Chondrocyte (in vitro differentiated cells): Measurements from ENCODE around the gene E2F8. TPM values are rescaled to one million over a fixed set of nuclear protein-coding genes. Genes with fewer than 3 reads are reported as not detected.

ENCODE experiments used
- DNase-seq: peaks from one replicate; pipeline ENCODE4 v3.0.0; 2021; ENCODE audit warnings: mixed read lengths, low spot score
- H3K27ac Mint-ChIP-seq: one replicate; pipeline ENCODE4 v1.8.0; 2021; ENCODE audit warnings: mild to moderate bottlenecking, moderate library complexity, mixed read lengths; ENCODE audit not compliant: unreplicated experiment
- H3K27me3 Mint-ChIP-seq: 2 replicates; pipeline ENCODE4 v1.8.0; 2021; ENCODE audit warnings: low read depth, mixed read lengths
- H3K36me3 Mint-ChIP-seq: 2 replicates; pipeline ENCODE4 v1.8.0; 2021; ENCODE audit warnings: low read depth, mixed read lengths
- H3K4me1 Mint-ChIP-seq: 2 replicates; pipeline ENCODE4 v1.8.0; 2021; ENCODE audit warnings: low read depth, mild to moderate bottlenecking, mixed read lengths
- H3K4me3 Mint-ChIP-seq: one replicate; pipeline ENCODE4 v1.8.0; 2021; ENCODE audit warnings: mild to moderate bottlenecking, moderate library complexity, mixed read lengths; ENCODE audit not compliant: unreplicated experiment
- H3K9me3 Mint-ChIP-seq: 2 replicates; pipeline ENCODE4 v1.8.0; 2021; ENCODE audit warnings: low read depth, mixed read lengths
- total RNA-seq: library from RNA; stranded (reverse); gene quantifications from 3 replicates; pipeline ENCODE4 v1.2.1, GENCODE V29; 2021
- TF ChIP-seq, protein P1 (sequence below): fragments of 200-600 bp; sonication (generic); IDR thresholded peaks from 2 replicates; pipeline ENCODE4 v1.5.0; 2021; ENCODE audit warnings: antibody characterized with exemption, mild to moderate bottlenecking, moderate library complexity

The E2F8 gene
- total RNA-seq, 1 donor from 2014 or later = 0.60 TPM

DNA sequence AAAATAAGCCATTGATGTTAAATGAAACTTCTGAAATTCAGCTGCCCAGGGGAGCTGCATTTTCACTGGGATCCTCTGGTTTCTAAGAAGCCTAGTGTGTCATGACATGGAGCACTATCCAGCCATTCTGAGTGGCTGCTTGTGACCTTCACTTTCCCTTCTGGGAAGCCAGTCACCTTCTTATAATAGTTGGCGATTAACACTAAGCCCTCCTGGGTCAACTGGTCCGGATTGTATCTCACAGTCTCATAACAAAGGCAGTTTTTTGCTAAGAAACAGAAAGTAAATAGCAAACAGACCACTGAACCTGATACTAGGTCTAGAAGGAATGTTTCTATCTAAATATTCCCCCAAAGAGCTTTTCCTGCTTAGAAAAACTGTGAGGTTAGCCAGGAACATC is 46.8 kb downstream of the E2F8 start:
- Mint-ChIP-seq H3K36me3 (no peaks in the 10 kb centered on the region), H3K4me1 (no peaks in the 10 kb centered on the region), H3K4me3 (no peak overlapping the region), H3K27ac (no peak overlapping the region), H3K9me3 (no peaks in the 10 kb centered on the region), H3K27me3 (no peaks in the 10 kb centered on the region)
- TF ChIP-seq, protein P1, sequence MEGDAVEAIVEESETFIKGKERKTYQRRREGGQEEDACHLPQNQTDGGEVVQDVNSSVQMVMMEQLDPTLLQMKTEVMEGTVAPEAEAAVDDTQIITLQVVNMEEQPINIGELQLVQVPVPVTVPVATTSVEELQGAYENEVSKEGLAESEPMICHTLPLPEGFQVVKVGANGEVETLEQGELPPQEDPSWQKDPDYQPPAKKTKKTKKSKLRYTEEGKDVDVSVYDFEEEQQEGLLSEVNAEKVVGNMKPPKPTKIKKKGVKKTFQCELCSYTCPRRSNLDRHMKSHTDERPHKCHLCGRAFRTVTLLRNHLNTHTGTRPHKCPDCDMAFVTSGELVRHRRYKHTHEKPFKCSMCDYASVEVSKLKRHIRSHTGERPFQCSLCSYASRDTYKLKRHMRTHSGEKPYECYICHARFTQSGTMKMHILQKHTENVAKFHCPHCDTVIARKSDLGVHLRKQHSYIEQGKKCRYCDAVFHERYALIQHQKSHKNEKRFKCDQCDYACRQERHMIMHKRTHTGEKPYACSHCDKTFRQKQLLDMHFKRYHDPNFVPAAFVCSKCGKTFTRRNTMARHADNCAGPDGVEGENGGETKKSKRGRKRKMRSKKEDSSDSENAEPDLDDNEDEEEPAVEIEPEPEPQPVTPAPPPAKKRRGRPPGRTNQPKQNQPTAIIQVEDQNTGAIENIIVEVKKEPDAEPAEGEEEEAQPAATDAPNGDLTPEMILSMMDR = no peak
- DNase-seq = no peak

DNA sequence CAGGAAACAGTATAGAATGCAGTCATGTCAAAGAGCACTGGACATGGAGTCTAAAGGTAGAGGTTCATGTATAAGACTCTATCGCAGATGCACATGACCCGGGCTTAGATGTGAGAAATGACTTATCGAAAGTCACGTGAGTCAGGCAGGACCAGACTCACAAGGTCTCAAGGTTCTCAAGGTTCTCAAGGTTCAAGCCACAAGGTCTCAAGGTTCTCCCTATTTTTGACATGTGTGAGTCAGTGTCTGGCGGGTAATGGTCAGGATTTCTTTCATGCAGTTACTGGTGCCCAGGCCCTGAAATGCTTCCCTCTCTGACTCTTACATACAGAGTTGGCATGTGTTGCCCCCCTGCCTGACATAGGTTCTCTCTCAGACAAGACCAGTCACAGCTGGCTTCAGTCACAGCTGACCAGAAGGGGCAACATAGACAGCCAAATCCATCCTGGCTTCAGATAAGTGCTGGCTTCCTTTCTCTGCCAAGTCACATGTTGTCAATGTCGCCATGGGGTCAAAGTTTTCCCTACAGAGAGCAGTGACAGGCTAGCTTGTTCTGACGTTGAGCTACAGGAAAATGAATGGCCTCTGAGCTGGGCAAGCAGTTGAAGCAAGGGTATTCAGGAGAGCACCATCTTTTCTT is 49.1 kb downstream of the E2F8 start:
- Mint-ChIP-seq H3K36me3 (no peaks in the 10 kb centered on the region), H3K27me3 (no peaks in the 10 kb centered on the region), H3K9me3 (no peaks in the 10 kb centered on the region), H3K4me1 (no peaks in the 10 kb centered on the region), H3K27ac (no peak overlapping the region), H3K4me3 (no peak overlapping the region)
- no peak for DNase-seq
- TF ChIP-seq, protein P1 = no peak

DNA sequence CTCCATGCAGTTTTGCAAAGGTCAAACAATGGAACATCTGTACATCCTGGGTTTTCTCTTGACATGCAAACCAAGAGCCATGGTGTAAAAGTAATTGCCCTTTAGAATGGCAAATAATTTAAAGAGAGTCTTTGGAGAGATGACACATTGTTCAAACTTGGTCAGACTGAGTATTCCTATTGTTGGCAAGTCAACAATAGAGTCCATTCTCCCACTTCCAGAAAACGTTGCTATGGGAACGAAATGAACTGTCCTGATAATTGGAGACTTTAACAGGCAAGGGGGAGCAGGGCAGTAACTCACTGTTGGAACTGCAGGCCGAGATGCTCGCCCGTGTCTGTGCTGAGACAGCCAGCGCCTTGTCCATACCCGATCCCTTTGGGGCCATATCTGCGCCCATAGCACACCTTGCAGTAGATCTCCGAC is 52.9 kb downstream of the E2F8 start:
- no peaks in the 10 kb centered on the region for H3K4me1 Mint-ChIP-seq
- no peaks in the 10 kb centered on the region for H3K36me3 Mint-ChIP-seq
- no peak overlapping the region for H3K27ac Mint-ChIP-seq
- H3K9me3 Mint-ChIP-seq = no peaks in the 10 kb centered on the region
- DNase-seq = no peak
- TF ChIP-seq, protein P1 = no peak
- H3K27me3 Mint-ChIP-seq = no peaks in the 10 kb centered on the region
- no peak overlapping the region for H3K4me3 Mint-ChIP-seq

DNA sequence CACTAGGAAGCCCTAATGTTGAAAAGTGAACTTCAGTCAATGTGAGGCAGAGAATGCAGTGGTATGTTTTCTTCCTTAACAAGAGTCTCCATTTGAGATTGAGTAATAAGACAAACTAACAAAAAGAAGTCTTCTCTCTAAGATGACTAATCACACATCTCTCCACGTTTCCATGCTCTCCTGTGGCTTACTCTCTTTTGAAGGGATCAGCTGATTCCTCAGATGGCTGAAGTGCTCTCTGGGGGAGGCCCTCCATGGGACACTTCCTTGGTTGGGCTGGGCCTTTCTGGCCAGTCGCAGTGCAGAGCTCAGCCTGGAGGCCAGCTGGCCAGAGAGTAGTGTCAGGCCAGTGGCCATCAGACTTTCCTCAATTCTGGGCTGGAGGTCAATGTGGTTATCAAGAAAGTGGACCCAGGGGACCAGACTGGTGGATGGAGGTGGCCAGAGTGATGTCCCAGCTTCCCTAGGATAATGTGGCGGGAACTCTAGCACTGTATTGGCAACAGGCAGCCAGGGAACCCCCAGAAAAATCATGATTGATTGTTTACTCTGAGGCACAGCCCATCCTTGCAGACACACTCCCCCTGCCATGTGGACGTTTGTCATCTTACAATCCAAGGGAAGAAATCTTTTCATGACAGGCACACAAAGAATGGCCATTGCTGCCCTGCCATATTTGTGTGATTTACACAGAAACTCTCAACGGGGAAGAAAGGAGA is 53.5 kb downstream of the E2F8 start:
- no peaks in the 10 kb centered on the region for H3K36me3 Mint-ChIP-seq
- no peaks in the 10 kb centered on the region for H3K27me3 Mint-ChIP-seq
- no peak for DNase-seq
- TF ChIP-seq, protein P1 = no peak
- H3K9me3 Mint-ChIP-seq = no peaks in the 10 kb centered on the region
- no peak overlapping the region for H3K27ac Mint-ChIP-seq
- H3K4me1 Mint-ChIP-seq = no peaks in the 10 kb centered on the region
- H3K4me3 Mint-ChIP-seq = no peak overlapping the region

DNA sequence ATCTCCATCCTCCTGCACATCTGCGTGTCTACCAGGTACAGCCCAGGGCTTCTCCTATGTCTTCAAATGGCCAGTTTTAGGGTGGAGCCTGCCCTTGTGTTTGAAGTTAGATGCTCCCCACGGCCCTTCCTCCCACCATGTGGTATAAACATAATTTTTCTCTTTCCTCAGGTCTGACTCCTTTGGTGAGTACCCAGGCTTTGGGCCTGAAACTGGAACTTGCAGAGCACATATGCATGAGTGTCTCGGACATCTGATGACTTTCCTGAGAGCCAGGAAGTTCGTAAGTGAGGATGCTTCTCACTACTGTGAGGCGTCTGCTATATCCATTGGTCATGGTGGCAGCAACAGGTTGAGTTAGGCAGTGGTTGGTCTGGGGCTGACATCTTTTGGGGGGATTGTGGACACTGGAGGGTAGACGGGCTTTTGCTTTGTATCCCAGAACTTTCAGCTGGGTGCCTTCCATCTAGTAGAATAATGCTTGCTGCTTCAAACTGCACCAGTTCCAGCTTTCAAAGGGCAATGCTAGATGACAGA is 55.2 kb downstream of the E2F8 start:
- TF ChIP-seq, protein P1 = no peak
- H3K36me3 Mint-ChIP-seq = no peaks in the 10 kb centered on the region
- no peak overlapping the region for H3K4me3 Mint-ChIP-seq

More for the DNA sequence above, 55.2 kb downstream of the E2F8 start:
- no peaks in the 10 kb centered on the region for H3K9me3 Mint-ChIP-seq
- H3K27me3 Mint-ChIP-seq = no peaks in the 10 kb centered on the region
- H3K27ac Mint-ChIP-seq = no peak overlapping the region
- H3K4me1 Mint-ChIP-seq = no peaks in the 10 kb centered on the region
- DNase-seq = no peak
